GM21390 (cell line): ENCODE data around the gene XRCC3.

ENCODE experiments used
- ATAC-seq: cut with Tn5 transposase; IDR thresholded peaks from one replicate; pipeline ENCODE4 v1.9.1; 2021; ENCODE audit not compliant: unreplicated experiment

XRCC3 gene

DNA sequence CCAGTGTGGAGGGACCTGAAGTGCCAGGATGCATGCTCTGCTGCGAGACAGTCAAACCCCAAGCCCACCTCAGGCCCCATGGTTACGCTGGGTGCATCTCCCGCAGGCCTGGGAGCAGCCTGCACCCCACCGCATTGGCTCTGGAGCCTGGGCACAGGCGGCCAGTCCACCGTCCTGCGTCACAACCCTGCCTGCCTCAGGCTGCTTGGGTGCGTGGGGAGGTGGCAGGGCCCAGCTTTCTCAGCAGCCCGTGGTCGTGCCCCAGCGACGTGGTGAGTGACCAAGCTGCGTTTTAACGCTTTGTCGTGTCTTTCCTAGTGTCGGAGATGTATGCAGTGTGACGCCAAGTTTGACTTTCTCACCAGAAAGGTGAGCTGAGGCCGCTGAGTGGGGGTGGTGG lies 11.2 kb upstream of the XRCC3 start:
- ATAC-seq = no peak

- ATAC-seq = no peak
Observed at GRCh38 chr14:103725739-103726395, 10.6 kb upstream of the XRCC3 start.

- ATAC-seq = no peak
Observed at GRCh38 chr14:103725001-103725682, 9.9 kb upstream of the XRCC3 start.

DNA sequence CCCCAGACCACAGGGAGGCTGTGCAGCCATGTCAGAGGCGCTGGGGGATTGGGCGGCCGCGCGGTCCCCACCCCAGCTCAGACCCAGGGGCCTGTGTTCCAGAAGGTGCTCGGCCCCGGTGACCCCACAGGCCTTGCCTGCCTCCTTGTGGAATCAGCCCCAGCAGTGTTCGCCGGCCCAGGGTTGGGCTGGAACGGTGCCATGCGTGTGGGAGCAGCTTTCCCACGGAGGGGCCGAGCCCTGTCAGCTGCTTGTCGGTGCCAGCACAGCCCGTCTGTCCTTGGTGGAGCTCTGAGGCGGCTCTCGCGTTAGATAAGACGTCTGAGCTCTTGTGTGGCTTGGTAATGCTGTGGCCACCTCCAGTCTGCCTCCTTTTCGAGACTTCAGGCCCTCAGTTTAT lies 8.9 kb upstream of the XRCC3 start:
- ATAC-seq = no peak

- ATAC-seq = no peak
Observed at GRCh38 chr14:103723748-103724081, 8.5 kb upstream of the XRCC3 start.

DNA sequence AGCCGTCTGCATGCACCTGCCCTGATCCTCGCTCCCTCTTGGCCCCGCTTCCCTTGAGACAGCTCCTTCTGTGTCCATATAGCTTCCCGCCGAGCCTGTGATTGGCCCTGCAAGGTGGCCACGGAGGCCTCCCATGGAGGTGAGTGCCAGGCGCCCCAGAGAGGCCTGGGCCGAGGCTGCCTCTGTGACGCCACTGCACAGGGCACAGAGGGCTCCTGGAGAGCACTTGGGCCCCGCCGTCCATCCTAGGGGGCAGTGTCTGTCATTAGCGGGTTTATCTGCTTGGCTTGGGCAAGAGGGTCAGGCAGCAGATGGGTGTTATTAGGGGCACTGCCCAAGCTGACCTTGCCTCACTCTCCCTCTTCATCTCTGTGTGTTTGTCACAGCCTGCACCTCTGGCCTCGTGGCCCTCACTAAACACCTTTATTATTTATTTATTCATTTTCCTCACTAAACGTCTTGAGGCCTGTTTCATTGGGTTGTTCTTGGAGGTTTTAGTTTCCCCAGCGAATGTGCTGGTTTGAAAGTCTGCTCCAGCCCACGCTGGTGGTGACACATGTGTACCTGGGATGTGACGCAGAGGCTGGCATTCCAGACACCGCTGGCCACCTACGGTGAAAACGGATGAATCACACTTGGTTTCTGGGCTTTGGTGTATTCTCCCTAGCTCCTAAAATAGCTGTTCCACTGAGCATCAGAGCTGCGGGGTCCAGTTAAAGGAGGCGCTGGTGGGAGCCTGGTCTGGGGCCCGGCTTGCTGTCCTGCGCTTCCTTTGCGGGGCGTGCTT lies 6.3 kb upstream of the XRCC3 start:
- no peak for ATAC-seq

GRCh38 chr14:103719751-103720150 lies 4.5 kb upstream of the XRCC3 start:
- ATAC-seq = no peak

DNA sequence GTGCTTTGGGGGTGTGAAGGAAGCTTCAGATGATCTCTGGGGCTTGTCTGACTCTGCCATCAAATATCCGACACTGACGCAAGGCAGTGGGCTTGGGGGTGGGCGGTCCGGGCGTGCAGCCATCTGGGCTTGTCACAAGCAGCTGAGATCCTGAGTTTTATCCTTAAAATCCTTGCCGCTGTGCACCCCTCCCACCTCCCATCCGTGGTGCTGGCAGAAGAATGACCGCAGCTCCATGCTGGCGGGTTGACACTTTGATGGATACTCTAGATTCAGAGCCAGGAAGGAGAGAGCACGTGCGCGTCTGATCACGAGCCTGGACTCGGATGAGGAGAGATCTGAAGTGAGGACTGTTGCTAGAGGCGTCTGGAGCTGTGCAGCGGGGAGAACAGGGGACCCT lies 3.3 kb upstream of the XRCC3 start:
- ATAC-seq = no peak

DNA sequence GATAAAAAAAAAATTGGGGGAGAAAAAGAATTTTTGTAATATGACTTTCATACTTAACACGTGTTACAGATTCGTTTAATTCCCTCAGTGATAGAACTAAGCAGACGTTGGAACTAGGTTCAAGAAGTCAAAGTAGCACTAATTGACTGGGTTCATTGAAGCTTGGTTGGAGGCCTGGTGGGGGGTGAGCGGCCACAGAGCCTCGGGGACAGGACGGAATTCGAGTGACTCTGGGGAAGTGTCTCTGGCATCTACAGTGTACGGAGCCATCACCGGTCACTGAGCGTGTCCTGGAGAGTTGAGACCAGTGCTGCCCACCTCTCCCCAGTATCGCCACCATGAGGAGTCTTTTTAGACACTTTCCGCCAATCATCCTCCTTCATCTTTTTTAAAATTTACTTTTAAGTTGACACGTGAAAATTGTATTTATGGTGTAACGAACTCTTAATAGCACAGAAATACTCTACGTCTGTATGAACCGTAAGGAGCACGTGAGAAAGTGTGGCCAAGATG lies 1.7 kb upstream of the XRCC3 start:
- no peak for ATAC-seq

- ATAC-seq = no peak
Observed at GRCh38 chr14:103716091-103716801, 995 bp upstream of the XRCC3 start.

GRCh38 chr14:103714063-103714724 lies 1.1 kb downstream of the XRCC3 start:
- ATAC-seq = no peak

- ATAC-seq = no peak
Observed at GRCh38 chr14:103713304-103714062, 1.8 kb downstream of the XRCC3 start.

DNA sequence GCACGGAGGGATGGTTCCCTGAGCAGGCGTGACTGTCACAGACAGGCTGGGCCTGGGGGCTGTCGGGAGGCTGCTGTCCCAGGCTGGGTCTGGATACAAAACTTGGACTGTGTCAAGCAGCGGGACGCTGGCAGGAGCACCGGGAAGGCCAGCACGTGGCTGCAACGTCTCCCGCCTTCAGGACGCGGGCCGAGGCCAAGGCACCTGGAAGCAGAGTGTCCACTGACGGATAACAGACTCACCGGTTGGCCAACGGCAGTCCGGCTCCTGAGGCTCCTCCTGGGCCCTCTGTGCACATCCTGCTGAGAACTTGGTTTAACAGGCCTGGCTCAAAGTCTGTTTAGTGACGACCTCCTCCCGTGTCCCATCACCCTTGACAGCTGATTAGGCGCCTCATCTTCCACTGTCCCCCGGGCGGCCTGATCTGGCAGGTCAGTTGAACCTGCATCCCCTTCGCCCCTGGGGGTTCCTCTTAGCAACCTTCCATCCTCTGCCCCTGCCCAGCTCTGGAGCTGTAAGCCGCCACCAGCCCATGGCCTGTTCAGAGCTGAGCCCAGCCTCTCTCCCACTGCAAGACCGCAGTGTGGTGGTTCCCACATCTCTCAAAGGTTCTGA lies 2.5 kb downstream of the XRCC3 start:
- no peak for ATAC-seq

DNA sequence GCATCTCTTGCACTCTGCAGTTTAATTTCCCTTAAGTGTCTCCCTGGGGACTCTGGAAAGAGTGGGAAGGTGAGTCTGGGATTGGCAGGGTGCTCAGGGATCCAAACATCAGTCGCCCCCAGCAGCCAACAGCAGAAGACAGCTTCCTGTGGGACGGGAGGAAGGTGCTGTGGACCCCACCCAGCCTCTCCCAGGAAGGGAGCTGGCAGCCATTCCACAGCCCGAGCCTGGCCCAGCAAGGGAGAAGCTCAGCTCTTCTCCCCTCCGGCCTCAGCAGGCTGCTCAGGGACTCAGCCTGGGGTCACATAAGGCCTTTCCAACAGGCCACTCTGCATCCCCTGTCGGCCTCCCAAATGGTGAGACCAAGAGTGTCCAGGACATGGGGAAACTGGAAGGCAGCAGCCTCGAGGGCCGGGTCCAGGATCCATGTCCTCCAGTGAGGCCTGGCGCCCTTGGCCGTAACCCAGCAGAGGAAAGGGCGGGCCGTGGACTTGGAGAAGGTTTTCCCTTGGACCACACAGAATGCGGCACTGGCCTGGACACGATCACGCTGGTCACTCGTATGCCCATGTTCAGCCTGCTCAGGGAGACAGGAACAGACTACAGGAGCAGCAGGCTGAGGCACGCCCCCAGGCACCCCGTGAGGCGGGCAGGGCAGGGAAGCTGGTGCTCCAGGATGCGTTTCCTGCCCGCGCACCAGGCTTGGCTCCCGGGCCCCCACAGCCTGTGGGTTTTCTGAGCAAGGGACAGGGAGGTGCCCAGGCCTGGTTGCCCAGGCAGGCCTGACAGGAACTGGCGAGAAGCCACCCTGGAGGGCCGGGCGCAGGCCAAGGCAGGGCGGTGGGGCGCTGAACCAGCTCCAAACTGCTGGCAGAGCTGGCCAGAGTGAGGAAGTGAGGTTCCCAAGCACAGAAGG lies 3.5 kb downstream of the XRCC3 start:
- no peak for ATAC-seq

DNA sequence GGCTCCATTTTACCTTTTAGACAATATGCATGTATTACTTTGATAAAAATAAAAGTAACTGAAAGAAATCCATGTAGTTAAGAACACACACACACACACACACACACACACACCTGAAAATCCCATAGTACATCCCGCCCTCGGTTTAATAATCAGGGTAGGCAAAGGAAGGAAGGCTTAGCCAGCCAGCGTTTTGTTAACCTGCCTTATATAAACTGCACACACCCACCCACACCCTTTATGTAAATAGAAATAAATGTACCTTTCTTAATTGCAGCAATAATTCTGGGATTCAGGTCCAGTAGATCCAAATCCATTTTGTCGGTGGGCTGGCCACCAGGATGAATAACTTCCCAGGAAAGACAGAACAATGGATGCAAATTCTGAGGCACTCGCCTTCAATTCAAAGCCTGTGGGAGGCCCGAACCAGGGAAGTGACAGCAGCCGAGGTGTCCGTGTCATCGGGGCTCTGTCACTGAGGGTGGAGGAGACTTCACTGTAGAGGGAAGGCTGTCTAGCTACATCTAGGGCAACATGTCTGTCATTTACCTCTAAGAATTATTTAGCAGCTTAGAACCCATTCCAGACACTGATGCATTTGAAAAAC lies 4.4 kb downstream of the XRCC3 start:
- no peak for ATAC-seq

- ATAC-seq = no peak
Observed at GRCh38 chr14:103709814-103710213, 5.4 kb downstream of the XRCC3 start.

GRCh38 chr14:103708750-103709187 lies 6.5 kb downstream of the XRCC3 start:
- no peak for ATAC-seq
